ENCODE measurements around the gene SSC5D.
"Not testable (repeated sequence)": the region's sequence is repeated elsewhere in the genome, so short reads cannot be mapped to it uniquely, and the experiment has no call there.

- TF ChIP-seq CTCF (IDR thresholded peaks at IDR 0.05 in 2 of 3, conservative IDR thresholded peaks at IDR 0.05 in 1 of 3; ENCODE audit: control insufficient read depth in 2 of 3, extremely low read depth in 1 of 3, insufficient read depth in 1 of 3, low read depth in 3 of 3, low read length in 3 of 3); HDAC6 (IDR thresholded peaks at IDR 0.05; ENCODE audit: unreplicated experiment); MEF2A (IDR thresholded peaks at IDR 0.05; ENCODE audit: insufficient read depth, low read depth, low read length); EP300 (IDR thresholded peaks at IDR 0.05; ENCODE audit: borderline replicate concordance in 1 of 2, control insufficient read depth in 1 of 2, low read depth in 2 of 2, low read length in 2 of 2); HCFC1 (IDR thresholded peaks at IDR 0.05; ENCODE audit: low read length); ESRRA (IDR thresholded peaks at IDR 0.05; ENCODE audit: low read length); CHD1 (IDR thresholded peaks at IDR 0.05; ENCODE audit: low read depth, low read length); POLR2A (IDR thresholded peaks at IDR 0.05; ENCODE audit: low read depth, low read length); MAX (IDR thresholded peaks at IDR 0.05; ENCODE audit: low read depth, low read length); PKNOX1 (IDR thresholded peaks at IDR 0.05); ZBTB40 (IDR thresholded peaks at IDR 0.05; ENCODE audit: borderline replicate concordance); TCF3 (IDR thresholded peaks at IDR 0.05; ENCODE audit: borderline replicate concordance, insufficient read depth, low read depth, low read length); JUND (IDR thresholded peaks at IDR 0.05; ENCODE audit: low read depth, low read length); TAF1 (IDR thresholded peaks at IDR 0.05; ENCODE audit: borderline replicate concordance, low read depth, low read length): not testable (repeated sequence)
Measured at GRCh38 chr19:55496820-55497219, 8.6 kb downstream of the SSC5D start.

Measured in GM12878 (cell line).